Stimulated activated CD8-positive, alpha-beta memory T cell treated with anti-CD3 and anti-CD28 coated beads, Interleukin-4, amount 100 ng/mL, for 48 hours (primary cell): Measurements from ENCODE around the gene USP6.
"Not testable (repeated sequence)": the region's sequence is repeated elsewhere in the genome, so short reads cannot be mapped to it uniquely, and the experiment has no call there.

Experiments
- DNase-seq: peaks from one replicate; pipeline ENCODE4 v3.0.0-alpha.2; 2020

Gene USP6

DNA sequence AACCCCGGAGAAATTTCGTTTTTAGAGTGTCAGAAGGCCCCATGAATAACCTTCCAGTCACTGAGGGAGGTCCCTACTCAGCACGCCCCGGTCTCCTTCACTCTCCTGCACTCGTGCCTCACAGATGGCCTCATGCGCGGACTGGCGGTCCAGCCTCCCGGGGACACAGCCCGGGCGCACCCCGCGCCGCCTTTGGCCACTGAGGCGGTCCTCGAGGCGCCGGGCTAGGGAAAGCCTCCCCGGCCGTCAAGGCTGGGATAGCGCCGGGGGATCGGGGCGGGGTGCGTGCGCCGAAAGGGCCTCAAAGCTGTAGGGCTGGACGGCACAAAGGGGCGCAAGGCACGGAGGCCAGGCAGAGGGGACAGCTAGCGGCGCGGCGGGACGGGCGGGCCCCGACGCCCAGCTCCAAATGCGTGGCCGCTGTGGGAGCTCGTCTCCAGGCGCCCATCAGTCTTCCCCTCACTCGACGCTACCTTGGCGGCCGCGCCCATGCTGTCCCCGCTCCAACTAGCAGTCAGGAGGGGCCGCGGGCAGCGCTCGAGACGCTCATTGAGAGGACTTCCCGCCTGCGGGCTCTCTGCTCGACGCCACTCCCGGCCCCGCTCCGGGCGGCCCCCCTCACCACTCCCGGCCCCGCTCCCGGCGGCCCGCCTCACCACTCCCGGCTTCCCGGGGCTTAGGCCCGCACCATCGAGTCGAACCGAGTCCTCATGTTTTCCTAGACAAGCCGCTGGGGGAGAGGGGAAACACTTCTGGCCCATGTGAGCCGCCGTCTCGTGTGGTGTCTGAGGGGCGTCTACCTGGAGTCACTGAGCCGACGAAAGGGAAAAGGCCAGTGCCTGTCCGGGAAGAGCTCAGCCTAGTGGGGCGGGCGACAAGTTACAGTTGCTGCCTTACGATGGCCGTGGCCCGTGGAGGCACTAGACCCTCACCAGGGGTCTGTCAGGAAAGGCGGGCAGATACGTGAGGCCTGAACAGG lies at the start of gene USP6:
USP6 (plus strand) TSS at position 360 of the 979 bp plus-strand sequence. CDS start 14,336 bp downstream, outside the sequence.
- DNase-seq, result peak; percentile 43

GRCh38 chr17:5068236-5068635 lies 47.6 kb upstream of the USP6 start:
- no peak for DNase-seq

GRCh38 chr17:5069724-5070123 lies 46.1 kb upstream of the USP6 start:
- DNase-seq, result no peak

- not testable (repeated sequence) for DNase-seq
Measured at GRCh38 chr17:5075472-5075871, 40.4 kb upstream of the USP6 start.

GRCh38 chr17:5077275-5077674 lies 38.6 kb upstream of the USP6 start:
- DNase-seq, result not testable (repeated sequence)

- no peak for DNase-seq
Measured at GRCh38 chr17:5077781-5078105, 38.1 kb upstream of the USP6 start.

DNA sequence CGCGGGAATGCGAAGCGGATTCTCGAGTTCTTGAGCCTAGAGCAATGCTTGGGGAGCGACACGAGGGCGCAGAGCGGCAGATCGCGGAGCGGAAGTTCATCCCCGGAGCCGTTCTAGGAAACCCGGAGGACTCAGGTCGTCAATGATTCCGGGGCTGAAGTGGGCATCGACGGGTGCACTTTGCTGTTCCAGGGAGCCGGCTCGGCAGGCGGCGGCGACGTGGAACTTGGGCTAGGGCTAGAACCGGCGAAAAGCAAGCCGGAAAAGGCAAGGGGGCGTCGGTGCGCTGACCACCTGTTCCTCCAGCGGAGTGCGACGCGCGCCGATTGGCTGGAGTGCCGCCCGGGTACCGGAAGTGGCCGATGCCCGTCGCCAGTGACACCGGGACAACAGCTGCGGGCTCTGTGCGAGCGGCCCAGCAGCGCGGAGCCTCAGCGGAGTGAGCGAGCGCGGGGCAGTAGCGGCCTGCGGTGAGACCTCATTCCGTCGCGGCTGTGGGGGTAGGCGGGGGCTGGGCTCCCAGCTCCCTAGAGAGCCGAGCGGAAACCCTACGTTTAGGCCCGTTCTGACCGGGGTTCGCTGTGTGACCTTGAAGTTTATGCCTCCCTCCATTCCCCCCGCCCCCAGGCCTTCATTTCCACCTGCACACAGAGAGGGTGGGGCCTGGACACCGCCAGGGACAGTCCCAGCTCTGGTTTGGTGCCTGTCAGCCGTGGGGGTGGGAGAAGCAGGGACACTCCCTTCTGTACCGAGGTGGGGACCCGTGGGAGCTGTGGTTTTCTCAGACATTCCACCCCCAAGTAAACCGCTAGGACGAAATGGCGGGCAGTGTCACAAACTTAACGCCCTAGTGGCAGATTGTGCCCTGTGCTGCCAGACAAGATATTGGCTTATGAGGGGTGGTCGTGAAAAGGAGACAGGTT lies 37.5 kb upstream of the USP6 start, which contains the start of gene ZFP3:
ZFP3 (plus strand) TSS at position 362 of the 923 bp plus-strand sequence. CDS start 13,038 bp downstream, outside the sequence.
- DNase-seq, result peak; percentile 85

DNA sequence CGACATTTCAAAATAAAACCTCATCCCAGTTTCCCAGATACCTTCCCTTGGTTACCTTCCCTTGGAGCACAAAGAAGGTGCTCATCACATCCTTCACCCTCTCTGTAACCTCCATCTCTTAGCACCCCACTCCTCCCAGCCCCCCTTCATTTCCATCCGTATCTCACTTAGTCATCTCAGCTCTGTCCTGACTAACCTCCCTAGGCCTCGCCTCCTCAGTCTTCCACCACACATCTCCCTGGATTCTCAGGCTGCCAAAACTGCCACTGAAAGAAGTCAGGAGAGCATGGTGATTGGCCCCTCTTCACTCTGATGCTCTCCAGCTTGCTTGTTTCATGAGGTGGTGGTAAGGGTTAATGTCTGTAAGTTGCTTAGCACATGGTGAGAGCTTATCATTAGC lies 35.2 kb upstream of the USP6 start:
- no peak for DNase-seq

GRCh38 chr17:5092218-5093010 lies 23.4 kb upstream of the USP6 start:
- DNase-seq, result no peak

- DNase-seq, result no peak
Measured at GRCh38 chr17:5096731-5097100, 19.1 kb upstream of the USP6 start.

- DNase-seq, result peak; percentile 47
Measured at GRCh38 chr17:5097101-5097834, 18.6 kb upstream of the USP6 start.

GRCh38 chr17:5099271-5099670 lies 16.6 kb upstream of the USP6 start:
- no peak for DNase-seq

GRCh38 chr17:5100832-5101231 lies 15.0 kb upstream of the USP6 start:
- no peak for DNase-seq

DNA sequence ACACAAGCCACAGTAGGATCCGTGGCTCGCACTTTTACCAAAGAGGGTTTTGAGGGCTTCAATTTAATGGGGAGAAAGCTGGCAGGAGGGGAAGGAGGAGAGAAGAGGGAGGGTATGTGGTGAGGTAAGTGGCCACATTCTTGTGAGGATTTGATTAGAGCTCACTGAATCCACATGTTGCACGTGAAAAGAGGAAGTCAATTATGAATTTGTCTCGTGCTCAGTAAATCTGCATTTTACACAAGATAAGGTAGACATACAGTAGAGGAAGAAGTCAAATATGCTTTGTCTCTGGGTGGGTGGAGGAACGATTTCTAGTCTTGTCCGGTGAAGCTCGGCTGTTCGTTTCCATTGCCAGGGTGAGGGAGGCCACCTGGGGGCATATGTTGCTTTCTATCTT lies 5.0 kb upstream of the USP6 start:
- no peak for DNase-seq

GRCh38 chr17:5111402-5112204 lies 4.2 kb upstream of the USP6 start, which contains the start of gene ZNF232:
TSS of gene ZNF232 (minus strand) at chr17:5111878. CDS start at chr17:5111822, 56 bp downstream.
- DNase-seq, result peak; percentile 96

GRCh38 chr17:5118219-5118618 lies 2.4 kb downstream of the USP6 start:
- no peak for DNase-seq

GRCh38 chr17:5120036-5120435 lies 4.2 kb downstream of the USP6 start:
- no peak for DNase-seq

- DNase-seq, result not testable (repeated sequence)
Measured at GRCh38 chr17:5120436-5121185, 4.8 kb downstream of the USP6 start.

DNA sequence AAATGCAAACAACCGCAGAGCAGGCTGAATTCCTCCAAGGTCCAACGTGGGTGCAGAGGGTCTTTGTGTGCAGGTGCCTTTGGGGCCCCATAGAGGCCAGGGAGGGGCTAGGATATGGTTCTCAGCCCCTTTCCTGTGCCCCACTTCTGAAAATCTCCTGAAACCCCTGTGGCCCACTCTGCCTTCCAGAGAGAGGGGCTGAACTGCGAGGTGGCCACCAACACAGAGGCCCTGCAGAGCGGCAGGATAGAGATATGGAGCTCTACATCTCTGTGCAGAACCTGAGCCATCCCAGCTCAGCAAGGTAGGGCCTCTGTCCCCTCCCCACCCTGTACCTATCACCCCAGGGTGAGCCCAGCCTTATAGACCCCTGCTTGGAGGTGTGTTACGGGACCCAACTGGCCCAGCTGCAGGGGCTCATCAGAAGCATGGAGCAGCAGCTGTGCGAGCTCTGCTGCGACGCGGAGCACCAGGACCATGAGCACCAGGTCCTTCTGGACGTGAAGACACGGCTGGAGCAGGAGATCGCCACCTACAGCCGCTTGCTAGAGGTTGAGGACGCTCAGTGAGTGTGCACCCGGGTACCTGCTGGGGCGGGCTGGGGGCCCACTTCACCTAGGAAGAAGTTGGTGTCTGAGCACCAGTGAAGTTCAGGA lies 5.5 kb downstream of the USP6 start:
- no peak for DNase-seq

GRCh38 chr17:5122056-5122455 lies 6.2 kb downstream of the USP6 start:
- peak; percentile 18 for DNase-seq
